ENCODE results near the gene MYO18A. TPM values are rescaled to one million over a fixed set of nuclear protein-coding genes. Genes with fewer than 3 reads are reported as not detected.
A peak's percentile ranks its signal among the peaks of the same experiment; 100 is the strongest.

Gene MYO18A
- total RNA-seq, 1 donor from 2014 or later: 11.6 TPM

DNA sequence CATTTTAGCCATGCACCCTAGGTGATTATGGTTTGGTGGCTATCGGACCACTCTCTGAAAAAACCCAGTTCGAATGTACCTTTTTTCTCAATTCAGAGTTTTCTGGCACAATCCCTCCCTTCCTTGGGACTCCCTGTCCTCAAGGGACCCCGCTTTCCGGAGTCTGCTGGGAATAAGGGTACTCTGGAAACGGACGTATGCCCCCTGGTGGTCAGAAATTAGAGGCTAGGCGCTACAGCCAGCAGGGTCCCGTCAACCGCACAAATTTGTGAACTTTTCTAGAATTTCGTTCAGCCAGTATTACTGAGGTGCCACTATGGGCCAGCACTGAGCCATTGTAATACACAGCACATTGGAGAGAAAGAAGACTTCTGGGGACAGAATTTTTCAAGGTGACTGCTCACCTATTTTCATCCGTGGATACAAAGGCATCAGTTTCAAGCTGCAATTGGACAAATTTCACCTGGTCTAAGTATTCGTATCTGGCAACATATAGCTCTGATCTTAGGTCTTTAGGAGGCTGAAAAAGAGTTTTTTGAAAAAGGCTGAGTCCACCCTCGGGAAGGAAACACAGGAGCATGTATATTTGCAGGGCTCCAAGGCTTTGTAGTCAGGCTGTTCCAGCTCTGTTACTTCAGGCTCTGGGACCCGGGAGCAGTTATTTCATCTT is 39.3 kb upstream of the MYO18A start:
- no peaks in the 10 kb centered on the region for H3K36me3 Mint-ChIP-seq
- Histone ChIP-seq H3K79me2 (ENCODE audit: low read depth) (no peaks in the 10 kb centered on the region), H3K4me3 (no peak overlapping the region), H4K20me1 (ENCODE audit: low read depth) (no peaks in the 10 kb centered on the region), H3K27ac (no peak overlapping the region), H3K9ac (no peak overlapping the region), H3F3A (ENCODE audit: low read depth) (peaks cover 6% of the 10 kb centered on the region), H3K4me1 (peaks cover 3% of the 10 kb centered on the region), H2AFZ (replicated peaks) (peak overlapping the region; percentile 82), H3K27me3 (no peaks in the 10 kb centered on the region), H3K4me2 (no peak overlapping the region), H3K9me3 (ENCODE audit: low read depth) (no peaks in the 10 kb centered on the region), H3K36me3 (no peaks in the 10 kb centered on the region)
- peak; percentile 92 for DNase-seq (ENCODE audit: low spot score)
- H3K4me1 Mint-ChIP-seq: peaks cover 17% of the 10 kb centered on the region
- no peaks in the 10 kb centered on the region for H3K9me3 Mint-ChIP-seq
- H3K27ac Mint-ChIP-seq: no peak overlapping the region
- peaks cover 3% of the 10 kb centered on the region for H3K27me3 Mint-ChIP-seq (ENCODE audit: insufficient read depth, low read depth)
- no peak for TF ChIP-seq EZH2 (IDR thresholded peaks at IDR 0.05)
- peak; percentile 95 for TF ChIP-seq CTCF (IDR thresholded peaks at IDR 0.05)
- no peak overlapping the region for H3K4me3 Mint-ChIP-seq

DNA sequence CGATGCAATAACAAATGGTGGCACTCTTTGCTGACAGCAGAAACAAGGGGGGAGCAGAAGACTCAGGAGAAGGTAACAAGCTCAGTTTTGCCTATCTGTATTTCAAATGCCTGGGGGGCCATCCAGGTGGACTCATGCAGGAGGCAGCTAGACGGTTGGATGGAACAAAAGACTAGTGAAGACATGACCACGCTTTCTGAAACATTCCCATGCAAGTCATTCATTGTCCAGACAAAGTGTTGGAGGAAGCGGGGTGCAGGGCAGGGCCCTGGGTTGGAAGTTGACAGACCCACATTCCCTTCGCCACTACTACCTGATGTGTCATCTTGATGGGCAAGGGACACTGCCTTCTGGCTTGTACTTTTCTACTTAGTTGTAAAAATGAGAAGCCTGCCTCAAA is 36.7 kb upstream of the MYO18A start:
- H3K27ac Mint-ChIP-seq: no peak overlapping the region
- no peak overlapping the region for H3K4me3 Mint-ChIP-seq
- H3K4me2 ChIP-seq: no peak overlapping the region
- peaks cover 4% of the 10 kb centered on the region for H3K4me1 ChIP-seq
- peaks cover 3% of the 10 kb centered on the region for H3K27me3 Mint-ChIP-seq (ENCODE audit: insufficient read depth, low read depth)
- no peaks in the 10 kb centered on the region for H4K20me1 ChIP-seq (ENCODE audit: low read depth)
- no peaks in the 10 kb centered on the region for H3K9me3 ChIP-seq (ENCODE audit: low read depth)
- H3K9me3 Mint-ChIP-seq: no peaks in the 10 kb centered on the region
- H3K4me1 Mint-ChIP-seq: peaks cover 15% of the 10 kb centered on the region
- no peak overlapping the region for H3K4me3 ChIP-seq
- no peak overlapping the region for H2AFZ ChIP-seq (replicated peaks)
- H3K9ac ChIP-seq: no peak overlapping the region
- no peaks in the 10 kb centered on the region for H3K79me2 ChIP-seq (ENCODE audit: low read depth)
- H3K27me3 ChIP-seq: no peaks in the 10 kb centered on the region
- H3F3A ChIP-seq (ENCODE audit: low read depth): peaks cover 6% of the 10 kb centered on the region
- no peak overlapping the region for H3K27ac ChIP-seq
- H3K36me3 ChIP-seq: no peaks in the 10 kb centered on the region
- DNase-seq (ENCODE audit: low spot score): no peak
- no peaks in the 10 kb centered on the region for H3K36me3 Mint-ChIP-seq
- TF ChIP-seq EZH2 (IDR thresholded peaks at IDR 0.05) (no peak), CTCF (IDR thresholded peaks at IDR 0.05) (no peak), EZH2phosphoT487 (IDR thresholded peaks at IDR 0.05) (no peak)

DNA sequence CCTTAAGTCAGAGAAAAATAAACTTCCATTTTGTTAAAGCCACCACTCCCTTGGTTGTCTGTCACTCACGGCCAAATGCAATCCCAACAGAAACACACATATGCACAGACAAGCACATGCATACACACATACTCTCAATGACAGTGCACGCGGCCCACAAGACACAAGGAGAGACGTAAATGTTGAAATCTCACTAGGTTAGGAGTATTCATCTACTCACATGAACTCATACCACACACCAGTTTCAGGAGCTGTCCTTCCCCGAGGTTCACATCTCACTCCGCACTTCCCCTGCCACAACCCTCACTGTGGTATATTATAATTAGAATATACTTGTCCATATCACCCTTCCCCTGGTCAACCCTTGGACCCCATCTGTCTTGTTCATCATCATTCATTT is 36.0 kb upstream of the MYO18A start:
- no peak for TF ChIP-seq EZH2phosphoT487 (IDR thresholded peaks at IDR 0.05)
- no peak for TF ChIP-seq EZH2 (IDR thresholded peaks at IDR 0.05)
- TF ChIP-seq CTCF (IDR thresholded peaks at IDR 0.05): no peak
- H4K20me1 ChIP-seq (ENCODE audit: low read depth): no peaks in the 10 kb centered on the region
- H3K4me1 Mint-ChIP-seq: peaks cover 18% of the 10 kb centered on the region
- no peaks in the 10 kb centered on the region for H3K9me3 ChIP-seq (ENCODE audit: low read depth)
- H3K27me3 Mint-ChIP-seq (ENCODE audit: insufficient read depth, low read depth): peaks cover 3% of the 10 kb centered on the region
- H3K79me2 ChIP-seq (ENCODE audit: low read depth): no peaks in the 10 kb centered on the region
- H2AFZ ChIP-seq (replicated peaks): no peak overlapping the region
- H3K36me3 Mint-ChIP-seq: no peaks in the 10 kb centered on the region
- peaks cover 9% of the 10 kb centered on the region for H3K4me1 ChIP-seq
- no peak overlapping the region for H3K27ac Mint-ChIP-seq
- H3F3A ChIP-seq (ENCODE audit: low read depth): peaks cover 6% of the 10 kb centered on the region
- no peak for DNase-seq (ENCODE audit: low spot score)
- H3K36me3 ChIP-seq: no peaks in the 10 kb centered on the region
- H3K4me3 ChIP-seq: no peak overlapping the region
- no peaks in the 10 kb centered on the region for H3K27me3 ChIP-seq
- H3K9ac ChIP-seq: no peak overlapping the region
- H3K27ac ChIP-seq: no peak overlapping the region
- H3K9me3 Mint-ChIP-seq: no peaks in the 10 kb centered on the region
- no peak overlapping the region for H3K4me3 Mint-ChIP-seq
- H3K4me2 ChIP-seq: no peak overlapping the region
